Measurements from ENCODE around the gene TSC22D3.
A peak's percentile ranks its signal among the peaks of the same experiment; 100 is the strongest.

TSC22D3 gene

GRCh38 chrX:107716118-107716684 is 59.4 kb downstream of the TSC22D3 start:
- no peak for DNase-seq (ENCODE audit: low spot score)
- H3K4me3 ChIP-seq: peak overlapping the region; percentile 82
- TF ChIP-seq, protein P1, sequence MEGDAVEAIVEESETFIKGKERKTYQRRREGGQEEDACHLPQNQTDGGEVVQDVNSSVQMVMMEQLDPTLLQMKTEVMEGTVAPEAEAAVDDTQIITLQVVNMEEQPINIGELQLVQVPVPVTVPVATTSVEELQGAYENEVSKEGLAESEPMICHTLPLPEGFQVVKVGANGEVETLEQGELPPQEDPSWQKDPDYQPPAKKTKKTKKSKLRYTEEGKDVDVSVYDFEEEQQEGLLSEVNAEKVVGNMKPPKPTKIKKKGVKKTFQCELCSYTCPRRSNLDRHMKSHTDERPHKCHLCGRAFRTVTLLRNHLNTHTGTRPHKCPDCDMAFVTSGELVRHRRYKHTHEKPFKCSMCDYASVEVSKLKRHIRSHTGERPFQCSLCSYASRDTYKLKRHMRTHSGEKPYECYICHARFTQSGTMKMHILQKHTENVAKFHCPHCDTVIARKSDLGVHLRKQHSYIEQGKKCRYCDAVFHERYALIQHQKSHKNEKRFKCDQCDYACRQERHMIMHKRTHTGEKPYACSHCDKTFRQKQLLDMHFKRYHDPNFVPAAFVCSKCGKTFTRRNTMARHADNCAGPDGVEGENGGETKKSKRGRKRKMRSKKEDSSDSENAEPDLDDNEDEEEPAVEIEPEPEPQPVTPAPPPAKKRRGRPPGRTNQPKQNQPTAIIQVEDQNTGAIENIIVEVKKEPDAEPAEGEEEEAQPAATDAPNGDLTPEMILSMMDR (IDR thresholded peaks at IDR 0.05): no peak
- peak overlapping the region; percentile 94 to 97 for H3K27ac ChIP-seq

DNA sequence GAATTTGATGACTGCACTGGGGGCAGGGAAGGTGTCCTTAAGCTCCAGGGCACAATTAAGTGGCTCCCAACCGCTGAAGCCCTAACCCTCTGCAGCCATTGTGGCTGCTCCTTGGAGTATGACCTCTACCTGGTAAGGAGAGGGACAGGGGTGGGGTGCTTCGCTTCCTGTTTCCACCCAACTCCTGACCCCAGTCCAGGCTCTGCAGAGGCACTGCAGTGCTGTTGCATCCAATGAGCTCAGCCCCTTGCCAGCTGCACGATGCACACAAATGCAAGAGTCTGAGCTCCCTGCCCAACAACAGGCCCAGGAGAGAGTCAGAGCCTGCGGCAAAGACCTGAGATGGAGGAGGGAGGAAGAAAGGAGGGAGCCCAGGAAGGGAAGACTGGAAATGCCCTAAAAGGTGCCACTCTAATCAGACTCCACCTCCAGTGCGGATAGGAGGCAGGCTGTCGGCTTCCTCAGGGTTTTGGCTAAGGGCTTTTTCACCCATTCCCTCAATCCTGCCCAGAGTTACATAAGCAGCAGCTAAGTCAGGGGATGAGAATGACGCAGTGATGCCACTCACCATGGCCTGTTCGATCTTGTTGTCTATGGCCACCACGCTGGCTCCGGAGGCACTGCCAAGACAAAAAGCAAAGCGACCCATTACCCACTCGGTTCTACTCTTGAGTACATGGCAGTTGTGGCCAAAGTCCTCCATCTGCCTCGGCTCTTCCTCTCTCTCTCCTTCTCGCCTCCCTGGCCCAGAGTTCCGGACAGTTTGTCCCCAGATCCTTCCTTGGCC is 60.1 kb downstream of the TSC22D3 start:
- DNase-seq (ENCODE audit: low spot score): no peak
- TF ChIP-seq, protein P1 (IDR thresholded peaks at IDR 0.05): no peak
- Histone ChIP-seq H3K27ac (peak overlapping the region; percentile 94 to 97), H3K4me3 (peak overlapping the region; percentile 82)

- DNase-seq (ENCODE audit: low spot score): no peak
- H3K27ac ChIP-seq: peak overlapping the region; percentile 94 to 97
- TF ChIP-seq, protein P1 (IDR thresholded peaks at IDR 0.05): no peak
Observed at GRCh38 chrX:107714206-107714891, 61.2 kb downstream of the TSC22D3 start.

DNA sequence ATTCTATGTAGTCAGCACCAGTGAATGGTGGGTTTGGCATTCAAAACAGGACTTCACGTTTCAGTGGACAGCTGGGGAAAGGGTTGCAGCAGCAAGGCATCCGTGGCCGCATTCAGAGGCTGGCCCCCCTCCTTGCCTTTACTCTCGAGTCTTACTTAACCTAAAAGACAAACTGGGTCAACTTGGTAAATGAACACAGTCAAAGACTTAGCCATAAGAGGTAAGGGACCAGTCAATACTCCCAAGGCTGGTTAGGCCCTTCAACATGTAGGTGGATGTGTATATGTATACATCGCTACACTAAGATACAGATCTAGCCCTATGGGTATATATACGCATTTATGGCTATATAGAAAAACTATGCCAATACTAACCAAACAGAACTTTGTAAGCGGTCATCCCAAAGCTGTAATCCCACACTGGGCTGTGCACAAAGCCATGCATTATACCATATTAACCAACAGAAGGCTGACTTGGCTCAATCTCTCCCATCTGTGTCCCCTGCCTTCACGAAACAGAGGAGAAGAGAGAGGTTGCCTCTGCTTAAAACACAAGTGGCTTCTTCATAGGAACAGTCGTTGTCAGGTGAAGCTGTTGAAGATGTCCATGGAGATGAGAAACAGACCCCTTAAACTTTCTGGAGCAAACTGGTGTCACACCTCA is 61.9 kb downstream of the TSC22D3 start:
- TF ChIP-seq, protein P1 (IDR thresholded peaks at IDR 0.05): no peak
- Histone ChIP-seq H3K27ac (peak overlapping the region; percentile 94 to 97), H3K4me3 (peak overlapping the region; percentile 82)
- DNase-seq (ENCODE audit: low spot score): no peak

More at GRCh38 chrX:107714206-107714891, 61.2 kb downstream of the TSC22D3 start:
- H3K4me3 ChIP-seq: peak overlapping the region; percentile 82

- no peak for DNase-seq (ENCODE audit: low spot score)
- TF ChIP-seq, protein P1 (IDR thresholded peaks at IDR 0.05): no peak
- peak overlapping the region; percentile 82 for H3K4me3 ChIP-seq
- peak overlapping the region; percentile 94 to 97 for H3K27ac ChIP-seq
Observed at GRCh38 chrX:107713203-107713542, 62.4 kb downstream of the TSC22D3 start.

- H3K4me3 ChIP-seq: peak overlapping the region; percentile 82
- H3K27ac ChIP-seq: peak overlapping the region; percentile 94 to 97
- peak; percentile 76 for DNase-seq (ENCODE audit: low spot score)
- TF ChIP-seq, protein P1 (IDR thresholded peaks at IDR 0.05): no peak
Observed at GRCh38 chrX:107712231-107713202, 63.1 kb downstream of the TSC22D3 start.
